NCI-H1694 (cell line): ENCODE results near the gene ZNF709.
"Not testable (repeated sequence)": the region's sequence is repeated elsewhere in the genome, so short reads cannot be mapped to it uniquely, and the experiment has no call there.

ENCODE experiments used
- DNase-seq: peaks from one replicate; lab custom pipeline; 2025; lab: John Stamatoyannopoulos, UW

ZNF709 gene

DNA sequence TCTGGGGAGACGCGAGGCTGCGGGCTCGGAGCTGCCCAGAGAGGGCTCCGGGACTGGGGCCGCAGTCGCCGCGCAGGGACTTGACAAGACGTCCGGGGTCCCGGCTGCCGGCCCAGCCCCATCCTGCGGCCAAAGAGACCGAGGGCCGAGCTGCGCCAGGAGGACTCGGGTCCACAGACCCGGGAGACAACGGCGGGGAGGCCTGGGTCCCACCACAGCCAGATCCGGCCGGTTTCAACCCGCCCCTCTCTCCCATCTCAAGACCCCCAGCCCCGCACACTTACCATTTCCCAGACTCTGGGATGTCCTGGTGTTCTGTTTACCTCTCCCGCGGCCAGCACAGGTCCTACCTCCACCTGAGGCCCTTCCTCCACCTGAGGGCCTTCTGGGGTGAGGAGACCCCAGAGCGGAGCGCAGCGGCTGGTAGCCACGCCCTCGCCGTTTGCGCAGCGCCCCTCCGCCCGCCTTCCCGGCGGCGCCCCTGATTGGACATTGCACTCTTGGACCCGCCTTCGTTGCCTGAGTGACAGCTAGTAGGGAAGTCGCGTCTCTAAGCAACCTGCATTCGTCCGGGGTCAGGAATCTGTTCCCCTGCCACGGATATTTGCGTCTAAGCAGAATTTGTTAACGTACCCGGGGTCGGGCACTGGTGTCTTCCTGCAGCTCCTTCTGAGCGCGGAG, at the start of gene ZNF709:
Gene ZNF709 (minus strand): TSS at position 446 of the 681 bp plus-strand sequence. CDS start 159 bp downstream, at position 287.
- DNase-seq: peak; percentile 47

DNA sequence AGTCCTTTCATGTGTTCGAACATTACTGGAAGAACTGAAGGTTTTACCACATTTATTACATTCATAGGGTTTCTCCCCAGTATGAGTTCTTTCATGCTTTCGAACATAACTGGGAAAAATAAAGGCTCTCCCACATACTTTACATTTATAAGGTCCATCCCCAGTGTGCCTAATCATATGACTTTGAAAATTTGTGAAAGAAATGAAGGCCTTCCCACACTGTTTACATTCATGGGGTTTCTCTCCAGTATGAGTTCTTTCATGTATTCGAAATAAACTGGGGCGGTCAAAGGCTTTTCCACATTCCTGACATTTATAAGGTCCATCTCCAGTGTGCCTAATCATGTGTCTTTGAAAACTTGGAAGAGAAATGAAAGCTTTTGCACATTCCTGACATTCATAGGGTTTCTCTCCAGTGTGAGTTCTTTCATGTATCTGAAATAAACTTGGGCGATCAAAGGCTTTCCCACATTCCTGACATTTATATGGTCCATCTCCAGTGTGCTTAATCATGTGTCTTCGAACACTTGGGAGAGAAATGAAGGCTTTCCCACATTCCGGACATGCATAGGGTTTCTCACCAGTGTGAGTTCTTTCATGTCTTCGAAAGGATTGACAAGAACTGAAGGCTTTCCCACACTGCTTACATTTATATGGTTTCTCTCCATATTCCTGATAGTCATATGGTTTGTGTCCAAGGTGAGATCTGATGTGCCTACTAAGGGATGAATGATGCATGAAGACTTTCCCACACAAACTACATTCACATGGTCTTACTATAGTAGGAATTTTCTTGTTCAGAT, 42.6 kb upstream of the ZNF709 start:
- no peak for DNase-seq

GRCh38 chr19:12526542-12526941, 41.9 kb upstream of the ZNF709 start:
- no peak for DNase-seq

- DNase-seq: peak; percentile 9
These were observed 37.4 kb upstream of the ZNF709 start for GRCh38 chr19:12521996-12522395.

GRCh38 chr19:12513531-12514061, 29.0 kb upstream of the ZNF709 start:
- no peak for DNase-seq

DNA sequence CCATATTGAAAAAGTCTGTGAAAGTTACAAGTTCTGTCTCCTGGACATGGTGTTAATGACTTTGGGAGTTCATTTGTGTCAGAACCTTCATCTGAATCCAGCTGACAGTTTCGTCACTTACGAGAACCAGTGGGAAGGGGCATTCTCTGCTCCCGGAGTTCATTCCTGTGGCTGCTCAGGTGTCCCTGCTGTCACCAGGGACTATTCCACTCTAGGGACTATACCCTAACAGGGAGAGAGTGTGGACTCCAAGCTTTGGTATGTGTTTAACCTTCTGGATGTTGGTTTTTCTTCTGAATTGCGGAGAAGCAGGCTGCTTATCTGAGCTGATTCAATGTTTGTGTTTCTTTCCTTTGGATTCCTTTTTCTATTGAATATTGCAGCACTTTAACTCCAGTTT, 12.4 kb upstream of the ZNF709 start:
- DNase-seq: no peak

DNA sequence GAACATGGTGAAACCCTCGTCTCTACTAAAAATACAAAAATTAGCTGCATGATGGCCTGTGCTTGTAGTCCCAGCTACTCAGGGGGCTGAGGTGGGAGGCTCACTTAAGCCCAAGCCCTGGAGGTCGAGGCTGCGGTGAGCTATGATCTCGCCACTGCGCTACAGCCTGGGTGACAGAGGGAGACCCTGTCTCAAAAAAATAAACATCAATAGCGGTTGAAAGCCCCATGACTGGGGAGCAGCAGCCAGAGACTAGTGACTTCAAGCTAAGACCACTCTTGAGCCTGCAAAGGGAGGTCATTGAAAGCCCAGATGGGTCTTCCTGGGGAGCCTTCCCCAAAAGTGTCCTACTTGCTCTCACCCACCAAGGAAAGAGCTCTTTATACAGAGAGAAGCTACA, 11.9 kb upstream of the ZNF709 start:
- no peak for DNase-seq

GRCh38 chr19:12495002-12495802, 10.6 kb upstream of the ZNF709 start:
- peak; percentile 41 for DNase-seq

GRCh38 chr19:12494260-12494860, 9.7 kb upstream of the ZNF709 start:
- DNase-seq: no peak

GRCh38 chr19:12486265-12486783, 1.7 kb upstream of the ZNF709 start:
- not testable (repeated sequence) for DNase-seq

DNA sequence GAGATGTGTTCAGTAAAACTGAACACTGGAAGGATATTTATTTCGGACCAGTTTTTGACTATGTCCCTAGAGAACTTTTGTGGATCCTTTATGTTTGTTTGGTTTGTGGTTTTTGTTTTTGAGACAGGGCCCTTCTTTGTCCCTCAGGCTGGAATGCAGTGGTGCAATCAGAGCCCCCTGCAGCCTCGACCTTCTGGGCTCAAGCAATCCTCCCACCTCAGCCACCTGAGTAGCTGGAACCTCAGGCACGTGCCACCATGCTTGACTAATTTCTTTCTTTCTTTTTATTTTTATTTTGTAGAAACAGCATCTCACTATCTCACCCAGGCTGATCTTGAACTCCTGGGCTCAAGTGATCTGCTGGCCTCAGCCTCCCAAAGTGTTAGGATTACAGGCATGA, 955 bp upstream of the ZNF709 start:
- no peak for DNase-seq

DNA sequence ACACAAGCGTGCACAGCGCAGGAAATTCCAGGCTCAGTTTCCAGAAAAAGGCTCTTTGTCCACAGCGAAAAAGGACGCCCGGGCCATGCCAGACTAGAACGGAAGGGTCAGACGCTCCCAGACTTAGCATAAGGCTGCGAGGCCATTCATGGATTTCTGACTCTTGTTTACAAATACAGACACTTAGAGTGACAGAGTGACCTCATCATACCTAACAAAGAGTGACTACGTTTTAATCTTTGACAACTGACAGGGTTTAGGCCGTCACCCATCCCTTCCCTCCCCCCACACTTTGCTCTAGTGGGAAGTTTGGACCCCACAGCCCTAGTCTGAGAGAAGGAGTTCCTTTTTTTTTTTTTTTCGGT, 418 bp upstream of the ZNF709 start:
- no peak for DNase-seq

GRCh38 chr19:12484011-12484370, 625 bp downstream of the ZNF709 start:
- no peak for DNase-seq

DNA sequence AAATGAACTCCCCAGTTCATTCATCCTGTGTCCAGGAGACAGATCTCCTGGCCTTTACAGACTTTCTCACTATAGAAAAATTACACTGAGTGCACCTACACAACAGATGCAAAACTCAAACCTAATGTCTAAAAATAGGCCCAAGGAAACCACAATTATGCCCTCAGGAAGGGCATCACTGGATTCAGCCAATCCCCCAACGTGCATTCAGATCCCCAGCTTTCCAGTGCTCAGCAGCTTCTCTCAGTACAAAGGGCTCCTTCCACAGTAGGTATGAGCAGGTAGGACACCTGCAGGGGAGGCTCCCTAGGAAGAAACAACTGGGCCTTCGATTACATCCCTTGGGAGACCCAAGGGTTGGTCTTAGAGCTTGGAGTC, 2.1 kb downstream of the ZNF709 start:
- no peak for DNase-seq

DNA sequence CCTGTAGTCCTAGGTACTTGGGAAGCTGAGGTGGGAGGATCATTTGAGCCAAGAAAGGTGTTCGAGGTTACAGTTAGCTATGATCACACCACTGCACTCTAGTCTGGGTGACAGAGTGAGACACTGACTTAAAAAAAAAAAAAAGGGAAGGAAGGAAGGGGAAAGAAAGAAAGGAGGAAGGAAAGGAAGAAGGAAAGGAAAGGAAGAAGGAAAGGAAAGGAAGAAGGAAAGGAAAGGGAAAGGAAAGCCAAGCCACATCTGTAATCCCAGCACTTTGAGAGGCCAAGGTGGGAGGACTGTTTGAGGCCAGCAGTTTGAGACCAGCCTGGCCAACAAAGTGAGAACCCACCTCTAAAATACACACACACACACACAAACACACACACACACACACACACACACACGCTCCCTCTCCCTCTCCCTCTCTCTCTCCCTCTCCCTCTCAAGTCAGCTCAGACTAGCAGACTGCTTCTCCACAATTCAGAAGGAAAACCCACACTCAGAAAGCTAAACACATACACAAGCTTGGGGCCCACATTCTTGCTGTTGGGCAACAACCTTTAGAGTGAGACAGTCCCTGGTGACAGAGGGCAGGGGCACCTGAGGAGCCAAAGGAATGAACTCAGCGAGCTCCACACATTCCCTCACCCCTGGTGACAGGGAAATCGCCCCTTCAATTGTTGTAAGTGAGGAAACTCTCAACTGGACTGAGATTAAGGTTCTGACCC, 2.7 kb downstream of the ZNF709 start:
- no peak for DNase-seq

- DNase-seq: no peak
These were observed 6.2 kb downstream of the ZNF709 start for GRCh38 chr19:12478234-12478941.

DNA sequence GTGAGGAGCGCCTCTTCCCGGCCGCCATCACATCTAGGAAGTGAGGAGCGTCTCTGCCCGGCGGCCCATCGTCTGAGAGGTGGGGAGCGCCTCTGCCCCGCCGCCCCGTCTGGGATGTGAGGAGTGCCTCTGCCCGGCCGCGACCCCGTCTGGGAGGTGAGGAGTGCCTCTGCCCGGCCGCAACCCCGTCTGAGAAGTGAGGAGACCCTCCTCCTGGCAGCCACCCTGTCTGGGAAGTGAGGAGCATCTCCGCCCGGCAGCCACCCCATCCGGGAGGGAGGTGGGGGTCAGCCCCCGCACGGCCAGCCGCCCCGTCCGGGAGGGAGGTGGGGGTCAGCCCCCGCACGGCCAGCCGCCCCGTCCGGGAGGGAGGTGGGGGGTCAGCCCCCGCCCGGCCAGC, 17.0 kb downstream of the ZNF709 start:
- not testable (repeated sequence) for DNase-seq

DNA sequence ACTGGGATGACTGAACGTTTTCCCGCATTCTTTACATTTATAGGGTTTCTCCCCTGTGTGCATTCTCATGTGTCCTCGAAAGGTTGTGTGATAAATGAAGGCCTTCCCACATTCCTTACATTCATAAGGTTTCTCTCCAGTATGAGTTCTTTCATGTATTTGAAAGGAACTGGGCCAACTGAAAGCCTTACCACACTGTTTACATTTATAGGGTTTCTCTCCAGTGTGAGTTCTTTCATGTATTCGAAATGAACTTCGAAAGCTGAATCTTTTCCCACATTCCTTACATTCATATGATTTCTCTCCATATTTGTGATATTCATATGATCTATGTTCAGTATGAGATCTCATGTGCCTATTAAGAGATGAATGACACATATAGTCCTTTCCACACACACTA, 19.4 kb downstream of the ZNF709 start:
- no peak for DNase-seq

DNA sequence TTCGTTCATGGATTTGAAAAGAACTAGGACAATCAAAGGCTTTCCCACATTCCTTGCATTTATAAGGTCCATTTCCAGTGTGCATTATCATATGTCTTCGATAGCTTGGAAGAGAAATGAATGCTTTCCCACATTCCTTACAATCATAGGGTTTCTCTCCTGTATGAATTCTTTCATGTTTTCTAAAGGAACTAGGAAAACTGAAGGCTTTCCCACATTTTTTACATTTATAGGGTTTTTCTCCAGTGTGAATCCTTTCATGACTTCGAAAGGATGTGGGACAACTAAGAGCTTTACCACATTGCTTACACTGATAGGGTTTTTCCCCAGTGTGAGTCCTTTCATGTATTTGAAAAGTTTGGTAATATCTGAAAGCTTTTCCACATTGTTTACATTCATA, 19.8 kb downstream of the ZNF709 start:
- no peak for DNase-seq

- DNase-seq: not testable (repeated sequence)
These were observed 20.5 kb downstream of the ZNF709 start for GRCh38 chr19:12464139-12464538.

DNA sequence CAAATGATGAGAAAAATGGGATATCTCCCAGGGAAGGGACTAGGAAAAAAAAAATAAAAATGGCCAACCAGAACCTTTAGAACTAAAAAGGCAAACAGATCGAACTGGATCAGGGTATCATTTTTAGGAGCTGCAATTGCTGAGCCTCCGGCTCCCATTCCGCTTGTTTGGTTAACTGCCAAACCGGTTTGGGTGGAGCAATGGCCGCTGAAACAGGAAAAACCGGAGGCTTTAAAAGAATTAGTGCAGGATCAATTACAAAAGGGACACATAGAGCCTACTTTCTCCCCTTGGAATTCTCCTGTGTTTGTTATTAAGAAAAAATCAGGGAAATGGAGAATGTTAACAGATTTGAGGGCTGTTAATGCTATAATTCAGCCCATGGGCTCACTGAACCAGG, 31.1 kb downstream of the ZNF709 start:
- no peak for DNase-seq
